ENCODE results near the gene SCAMP2.

DNA sequence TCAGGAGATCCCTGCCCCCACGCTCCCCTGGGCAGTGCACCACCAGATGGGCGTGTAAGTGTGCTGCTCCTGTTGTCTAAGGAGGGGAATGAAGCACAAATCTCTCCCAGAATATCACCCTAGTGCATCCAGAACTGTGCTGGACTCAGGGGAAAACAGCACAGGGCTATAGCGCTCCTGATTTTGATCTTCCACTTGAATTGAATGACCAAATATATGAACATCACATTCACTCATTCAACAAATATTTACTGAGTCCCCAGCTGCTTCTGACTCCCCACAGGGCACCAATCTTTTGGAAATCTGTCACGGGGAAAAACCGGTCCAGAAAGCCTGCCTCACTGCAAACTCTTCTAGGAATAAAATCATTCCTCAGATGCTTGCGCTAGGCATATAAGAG lies 44.3 kb downstream of the SCAMP2 start:
- TF ChIP-seq, protein P1, sequence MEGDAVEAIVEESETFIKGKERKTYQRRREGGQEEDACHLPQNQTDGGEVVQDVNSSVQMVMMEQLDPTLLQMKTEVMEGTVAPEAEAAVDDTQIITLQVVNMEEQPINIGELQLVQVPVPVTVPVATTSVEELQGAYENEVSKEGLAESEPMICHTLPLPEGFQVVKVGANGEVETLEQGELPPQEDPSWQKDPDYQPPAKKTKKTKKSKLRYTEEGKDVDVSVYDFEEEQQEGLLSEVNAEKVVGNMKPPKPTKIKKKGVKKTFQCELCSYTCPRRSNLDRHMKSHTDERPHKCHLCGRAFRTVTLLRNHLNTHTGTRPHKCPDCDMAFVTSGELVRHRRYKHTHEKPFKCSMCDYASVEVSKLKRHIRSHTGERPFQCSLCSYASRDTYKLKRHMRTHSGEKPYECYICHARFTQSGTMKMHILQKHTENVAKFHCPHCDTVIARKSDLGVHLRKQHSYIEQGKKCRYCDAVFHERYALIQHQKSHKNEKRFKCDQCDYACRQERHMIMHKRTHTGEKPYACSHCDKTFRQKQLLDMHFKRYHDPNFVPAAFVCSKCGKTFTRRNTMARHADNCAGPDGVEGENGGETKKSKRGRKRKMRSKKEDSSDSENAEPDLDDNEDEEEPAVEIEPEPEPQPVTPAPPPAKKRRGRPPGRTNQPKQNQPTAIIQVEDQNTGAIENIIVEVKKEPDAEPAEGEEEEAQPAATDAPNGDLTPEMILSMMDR (conservative IDR thresholded peaks at IDR 0.05 in 1 of 2, IDR thresholded peaks at IDR 0.05 in 1 of 2; ENCODE audit: extremely low read depth in 1 of 2, insufficient read depth in 1 of 2, low read depth in 1 of 2, low read length in 2 of 2): no peak
- TF ChIP-seq EZH2 (IDR thresholded peaks at IDR 0.05; ENCODE audit: borderline replicate concordance, low read length): no peak
